ENCODE measurements around the gene ERFL.
A peak's percentile ranks its signal among the peaks of the same experiment; 100 is the strongest.
"Not testable (repeated sequence)": the region's sequence is repeated elsewhere in the genome, so short reads cannot be mapped to it uniquely, and the experiment has no call there.

Gene ERFL

DNA sequence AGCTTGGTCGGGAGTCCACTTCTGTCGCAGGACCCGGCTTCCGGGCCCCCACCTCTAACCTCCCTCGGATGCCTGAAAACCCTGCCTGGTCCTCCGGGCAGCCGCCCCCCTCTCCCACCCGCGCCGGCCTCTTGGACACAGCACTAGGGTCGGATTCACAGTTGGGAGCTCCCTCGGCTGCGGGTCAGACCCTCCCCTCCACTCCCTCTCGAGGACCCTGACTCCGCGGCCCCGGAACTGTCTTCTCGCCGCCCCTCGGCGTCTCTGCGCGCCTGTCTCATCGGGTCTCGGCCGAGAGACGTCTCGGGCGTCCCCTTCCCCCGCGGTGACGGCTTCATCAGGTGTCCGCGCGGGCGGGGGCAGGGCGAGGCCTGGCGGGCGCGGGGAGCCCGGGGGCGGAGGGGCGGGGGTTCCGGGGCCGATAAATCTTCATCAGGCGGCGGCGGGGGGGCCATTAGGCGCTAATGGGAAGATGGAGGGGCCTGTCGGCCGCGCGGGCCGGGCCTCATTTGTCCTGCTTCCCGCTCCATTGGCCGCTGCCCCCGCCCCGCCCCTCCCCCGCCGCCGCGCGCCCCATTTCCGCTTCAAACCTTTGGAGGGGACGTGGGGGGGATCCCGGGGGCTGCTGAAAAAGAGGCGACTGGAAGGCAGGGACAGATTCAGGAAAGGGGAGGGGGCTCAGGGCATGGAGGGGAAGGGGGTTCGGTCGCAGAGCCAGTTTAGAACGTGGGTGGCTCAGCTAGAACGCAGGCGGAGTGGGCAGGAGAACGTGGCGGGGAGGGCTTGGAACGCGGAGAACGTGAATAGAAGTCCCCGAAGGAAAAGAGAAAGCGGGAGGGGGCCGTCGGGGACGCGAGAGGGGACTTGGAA, 11.8 kb upstream of the ERFL start:
- ChIA-PET POLR2A (no interaction called here), CTCF (interaction anchor here (0.6 to 1.1 kb wide), 2 partner anchors 51 to 67 kb away, joined by 3 read pairs; no protein-coding TSS in a partner anchor)
- TF ChIP-seq, protein P1, sequence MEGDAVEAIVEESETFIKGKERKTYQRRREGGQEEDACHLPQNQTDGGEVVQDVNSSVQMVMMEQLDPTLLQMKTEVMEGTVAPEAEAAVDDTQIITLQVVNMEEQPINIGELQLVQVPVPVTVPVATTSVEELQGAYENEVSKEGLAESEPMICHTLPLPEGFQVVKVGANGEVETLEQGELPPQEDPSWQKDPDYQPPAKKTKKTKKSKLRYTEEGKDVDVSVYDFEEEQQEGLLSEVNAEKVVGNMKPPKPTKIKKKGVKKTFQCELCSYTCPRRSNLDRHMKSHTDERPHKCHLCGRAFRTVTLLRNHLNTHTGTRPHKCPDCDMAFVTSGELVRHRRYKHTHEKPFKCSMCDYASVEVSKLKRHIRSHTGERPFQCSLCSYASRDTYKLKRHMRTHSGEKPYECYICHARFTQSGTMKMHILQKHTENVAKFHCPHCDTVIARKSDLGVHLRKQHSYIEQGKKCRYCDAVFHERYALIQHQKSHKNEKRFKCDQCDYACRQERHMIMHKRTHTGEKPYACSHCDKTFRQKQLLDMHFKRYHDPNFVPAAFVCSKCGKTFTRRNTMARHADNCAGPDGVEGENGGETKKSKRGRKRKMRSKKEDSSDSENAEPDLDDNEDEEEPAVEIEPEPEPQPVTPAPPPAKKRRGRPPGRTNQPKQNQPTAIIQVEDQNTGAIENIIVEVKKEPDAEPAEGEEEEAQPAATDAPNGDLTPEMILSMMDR (IDR thresholded peaks at IDR 0.05; ENCODE audit: insufficient read depth, low read length, missing control alignments): no peak
- DNase-seq (ENCODE audit: low read depth, low spot score): no peak
- H3K4me3 ChIP-seq (ENCODE audit: low read depth, low read length): peak overlapping the region; percentile 58

DNA sequence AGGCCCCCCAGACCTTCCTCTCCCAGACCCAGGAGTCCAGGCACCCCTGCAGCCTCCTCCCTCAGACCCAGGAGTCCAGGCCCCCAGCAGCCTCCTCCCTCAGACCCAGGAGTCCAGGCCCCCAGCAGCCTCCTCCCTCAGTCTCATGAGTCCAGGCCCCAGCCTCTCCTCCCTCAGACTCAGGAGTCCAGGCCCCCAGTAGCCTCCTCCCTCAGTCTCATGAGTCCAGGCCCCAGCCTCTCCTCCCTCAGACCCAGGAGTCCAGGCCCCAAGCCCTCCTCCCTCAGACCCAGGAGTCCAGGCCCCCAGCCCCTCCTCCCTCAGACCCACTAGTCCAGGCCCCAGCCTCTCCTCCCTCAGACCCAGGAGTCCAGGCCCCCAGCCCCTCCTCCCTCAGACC, 11.0 kb upstream of the ERFL start:
- CTCF ChIA-PET: interaction anchor here (1.1 kb wide), 1 partner anchor 50 kb away, joined by 3 read pairs; no protein-coding TSS in a partner anchor
- POLR2A ChIA-PET: not testable (repeated sequence)

DNA sequence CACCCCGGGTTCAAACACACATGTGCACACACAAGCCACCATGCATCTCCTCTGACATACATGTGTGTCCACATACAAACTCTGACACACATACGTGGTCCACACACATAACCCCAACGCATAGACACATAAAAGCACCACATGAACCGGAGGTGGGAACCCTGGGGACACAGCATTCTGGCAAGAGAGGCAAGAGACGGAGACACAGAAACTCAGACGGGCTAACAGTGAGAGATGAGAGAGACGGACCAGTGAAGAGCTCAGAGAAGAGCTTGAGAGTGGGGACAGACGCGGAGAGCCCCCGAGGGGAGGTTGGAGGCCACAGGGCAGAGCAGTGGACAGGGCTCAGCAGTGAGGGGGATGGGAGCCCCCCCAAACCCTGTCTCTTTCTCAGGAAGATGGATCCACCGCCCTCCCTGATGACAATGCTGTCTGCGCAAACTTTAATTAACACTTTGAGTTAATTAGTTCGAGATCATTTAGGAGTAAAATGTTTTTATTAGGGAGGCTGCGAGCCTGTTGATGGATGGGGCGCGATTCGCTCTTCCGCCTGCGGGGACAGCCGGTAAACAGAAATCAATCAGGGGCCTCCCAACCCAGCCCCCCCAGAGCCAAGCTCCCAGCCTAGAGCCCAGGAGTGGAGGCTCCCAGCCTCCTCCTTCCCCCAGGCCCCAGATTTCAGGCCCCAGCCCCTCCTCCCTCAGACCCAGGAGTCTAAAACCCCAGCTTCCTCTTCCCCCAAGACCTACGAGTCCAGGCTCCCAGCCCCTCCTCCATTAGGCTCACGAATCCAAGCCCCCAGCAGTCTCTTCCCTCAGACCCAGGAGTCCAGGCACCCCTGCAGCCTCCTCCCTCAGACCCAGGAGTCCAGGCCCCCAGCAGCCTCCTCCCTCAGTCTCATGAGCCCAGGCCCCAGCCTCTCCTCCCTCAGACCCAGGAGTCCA, 9.5 kb upstream of the ERFL start:
- no peak overlapping the region for H3K4me3 ChIP-seq (ENCODE audit: low read depth, low read length)
- CTCF ChIA-PET: interaction anchor here (1.3 to 1.5 kb wide), 6 partner anchors 13 to 75 kb away, joined by 3 to 8 read pairs (median 5); no protein-coding TSS in a partner anchor
- TF ChIP-seq, protein P1 (IDR thresholded peaks at IDR 0.05; ENCODE audit: insufficient read depth, low read length, missing control alignments): no peak
- no peak for DNase-seq (ENCODE audit: low read depth, low spot score)
- POLR2A ChIA-PET: interaction anchor here (1.3 kb wide), 1 partner anchor 77 kb away, joined by 3 read pairs; no protein-coding TSS in a partner anchor

More for the DNA sequence above, 11.0 kb upstream of the ERFL start:
- not testable (repeated sequence) for DNase-seq (ENCODE audit: low read depth, low spot score); H3K4me3 ChIP-seq (ENCODE audit: low read depth, low read length)

DNA sequence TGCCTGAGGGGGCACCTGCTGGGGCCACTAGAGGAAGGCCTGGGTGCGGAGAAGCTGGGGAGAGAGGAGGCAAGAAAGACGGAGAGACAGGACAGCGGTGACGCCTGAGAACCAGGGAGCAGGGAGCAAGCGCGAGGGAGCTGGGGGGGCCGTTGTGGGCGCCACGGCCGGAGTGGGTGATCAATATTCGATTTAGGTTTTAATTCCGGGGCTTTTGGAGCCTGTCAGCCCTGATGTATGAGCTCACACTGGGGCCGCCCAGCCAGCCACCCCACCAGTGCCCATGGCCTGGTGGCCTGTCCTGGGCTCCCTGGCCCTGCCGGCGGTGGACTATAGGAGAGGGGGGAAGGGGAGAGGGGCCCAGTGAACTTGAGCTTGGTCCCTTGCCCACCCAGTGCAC, 8.7 kb upstream of the ERFL start:
- POLR2A ChIA-PET: interaction anchor here (1.0 to 1.3 kb wide), 2 partner anchors 22 to 76 kb away, joined by 3 to 4 read pairs; partner anchors contain the start of gene RABAC1
- CTCF ChIA-PET: interaction anchor here (1.2 to 1.5 kb wide), 7 partner anchors 9 to 74 kb away, joined by 3 to 8 read pairs (median 5); no protein-coding TSS in a partner anchor
- no peak overlapping the region for H3K4me3 ChIP-seq (ENCODE audit: low read depth, low read length)
- no peak for DNase-seq (ENCODE audit: low read depth, low spot score)
- TF ChIP-seq, protein P1 (IDR thresholded peaks at IDR 0.05; ENCODE audit: insufficient read depth, low read length, missing control alignments): no peak

DNA sequence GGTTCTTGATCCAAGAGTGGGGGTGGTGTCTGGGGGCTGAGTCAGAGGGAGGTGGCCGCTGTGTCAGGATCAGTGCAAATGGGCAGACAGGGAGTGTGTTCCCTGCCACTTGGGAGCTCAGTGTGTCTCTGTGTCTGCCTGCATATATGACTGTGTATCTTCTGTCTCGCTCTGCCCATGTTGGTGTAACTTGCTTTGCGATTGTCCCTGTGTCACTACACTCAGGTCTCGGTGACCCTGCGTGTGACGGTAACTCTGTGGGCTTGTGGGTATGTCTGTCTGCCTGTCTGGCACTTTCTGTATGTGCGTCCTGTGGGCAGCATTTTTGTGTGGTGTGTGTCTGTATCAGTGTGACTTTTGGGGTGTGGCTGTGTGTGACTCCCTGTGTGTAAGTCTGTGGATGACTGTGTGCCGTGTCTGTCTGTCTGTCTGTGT, 8.2 kb upstream of the ERFL start:
- CTCF ChIA-PET: interaction anchor here (1.2 to 1.5 kb wide), 5 partner anchors 9 to 63 kb away, joined by 3 to 7 read pairs (median 4); no protein-coding TSS in a partner anchor
- POLR2A ChIA-PET: interaction anchor here (1.0 kb wide), 1 partner anchor 23 kb away, joined by 4 read pairs; the partner anchor contains the start of gene RABAC1
- TF ChIP-seq, protein P1 (IDR thresholded peaks at IDR 0.05; ENCODE audit: insufficient read depth, low read length, missing control alignments): no peak
- no peak overlapping the region for H3K4me3 ChIP-seq (ENCODE audit: low read depth, low read length)
- DNase-seq (ENCODE audit: low read depth, low spot score): no peak

DNA sequence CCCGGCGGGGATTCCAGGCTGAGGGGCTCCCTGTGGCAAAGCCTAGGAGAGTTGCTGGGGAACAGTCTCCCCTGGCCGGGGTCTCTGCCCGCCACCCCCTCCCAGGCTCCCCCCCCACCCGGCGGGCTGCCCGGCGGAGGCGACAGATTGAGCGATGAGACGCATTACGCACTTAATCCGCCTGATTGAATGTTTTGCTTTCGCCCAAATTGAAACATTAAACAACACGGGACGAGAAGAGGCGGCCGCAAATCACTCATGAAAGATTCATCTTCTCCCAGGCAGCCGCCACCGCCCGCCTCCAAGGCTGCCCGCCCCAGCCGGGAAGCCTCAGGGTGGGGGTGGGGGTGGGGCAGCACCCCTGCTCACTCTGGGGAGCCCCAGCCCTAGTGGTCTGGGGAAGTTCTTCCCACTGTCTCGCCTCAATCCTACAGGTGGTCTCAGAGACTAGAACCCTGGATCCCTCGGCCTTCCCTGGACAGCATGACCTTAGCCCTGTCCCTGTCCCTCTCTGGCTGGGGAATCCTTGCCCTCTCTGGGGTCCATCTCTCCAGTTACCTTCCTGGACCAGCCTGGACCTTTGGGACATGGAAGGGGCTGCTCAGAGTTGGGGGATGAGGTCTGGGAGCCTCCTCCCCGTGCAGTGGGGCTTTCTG, 7.6 kb upstream of the ERFL start:
- CTCF ChIA-PET: interaction anchor here (0.6 to 3.3 kb wide), 7 partner anchors 8 to 65 kb away, joined by 3 to 21 read pairs (median 5); no protein-coding TSS in a partner anchor
- TF ChIP-seq, protein P1 (IDR thresholded peaks at IDR 0.05; ENCODE audit: insufficient read depth, low read length, missing control alignments): no peak
- DNase-seq (ENCODE audit: low read depth, low spot score): no peak

More for the DNA sequence above, 7.6 kb upstream of the ERFL start:
- POLR2A ChIA-PET: interaction anchor here (1.0 kb wide), 1 partner anchor 24 kb away, joined by 4 read pairs; the partner anchor contains the start of gene RABAC1
- H3K4me3 ChIP-seq (ENCODE audit: low read depth, low read length): no peak overlapping the region
